A549 (cell line): ENCODE results near the gene CYP2D6.
A peak's percentile ranks its signal among the peaks of the same experiment; 100 is the strongest.

Source experiments
- CBX2 ChIP-seq: fragments of 200-600 bp; sonication (generic); IDR thresholded peaks from 2 replicates; pipeline ENCODE4 v1.6.1; 2016; ENCODE audit warnings: low read depth, mild to moderate bottlenecking, borderline replicate concordance
- CTCF ChIP-seq: fragments of >200 bp; sonication (Bioruptor Twin); formaldehyde crosslinking; IDR thresholded peaks from 3 replicates; pipeline ENCODE4 v1.5.1; 2016
- EHMT2 ChIP-seq: fragments of 200-600 bp; sonication (generic); IDR thresholded peaks from 2 replicates; pipeline ENCODE4 v1.6.1; 2016; ENCODE audit warnings: antibody characterized with exemption, low read depth, mild to moderate bottlenecking, moderate library complexity
- ESRRA ChIP-seq: fragments of 150-350 bp; IDR thresholded peaks from 2 replicates; pipeline ENCODE4 v1.6.1; 2014; ENCODE audit warnings: mild to moderate bottlenecking, low read length, borderline replicate concordance
- HOXB5 ChIP-seq: fragments of 250-450 bp; sonication (Bioruptor Pico); IDR thresholded peaks from 2 replicates; pipeline ENCODE4 v1.5.0; 2020; ENCODE audit warnings: mild to moderate bottlenecking, moderate library complexity
- JUNB ChIP-seq: fragments of >200 bp; sonication (Bioruptor Twin); formaldehyde crosslinking; IDR thresholded peaks from 2 replicates; pipeline ENCODE4 v1.6.1; 2016
- KDM5A ChIP-seq: fragments of 200-600 bp; sonication (generic); IDR thresholded peaks from 2 replicates; pipeline ENCODE4 v1.6.1; 2016; ENCODE audit warnings: antibody characterized with exemption, mild to moderate bottlenecking
- MAZ ChIP-seq: fragments of 150-350 bp; IDR thresholded peaks from 2 replicates; pipeline ENCODE4 v1.6.1; 2014; ENCODE audit warnings: antibody characterized with exemption, low read depth, low read length, borderline replicate concordance
- RFX5 ChIP-seq: fragments of 450-650 bp; IDR thresholded peaks from 2 replicates; pipeline ENCODE4 v1.7.1; 2014; ENCODE audit warnings: antibody characterized with exemption, mild to moderate bottlenecking, moderate library complexity
- SMC3 ChIP-seq: fragments of >200 bp; sonication (Bioruptor Twin); formaldehyde crosslinking; IDR thresholded peaks from 3 replicates; pipeline ENCODE4 v1.6.1; 2018; ENCODE audit warnings: inconsistent platforms
- TF ChIP-seq, protein P1 (sequence below): IDR thresholded peaks from 2 replicates; pipeline ENCODE4 v1.6.1; 2012
- TF ChIP-seq, protein P2 (sequence below): IDR thresholded peaks from 2 replicates; pipeline ENCODE4 v1.6.1; 2012; ENCODE audit warnings: low read depth, borderline replicate concordance

GRCh38 chr22:42114721-42115120 lies 15.9 kb downstream of the CYP2D6 start:
- peak; percentile 12; the same call in 1 of the 3 replicates for TF ChIP-seq CTCF
- TF ChIP-seq, protein P1, sequence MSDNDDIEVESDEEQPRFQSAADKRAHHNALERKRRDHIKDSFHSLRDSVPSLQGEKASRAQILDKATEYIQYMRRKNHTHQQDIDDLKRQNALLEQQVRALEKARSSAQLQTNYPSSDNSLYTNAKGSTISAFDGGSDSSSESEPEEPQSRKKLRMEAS = no peak
- TF ChIP-seq SMC3 = no peak
- TF ChIP-seq, protein P2, sequence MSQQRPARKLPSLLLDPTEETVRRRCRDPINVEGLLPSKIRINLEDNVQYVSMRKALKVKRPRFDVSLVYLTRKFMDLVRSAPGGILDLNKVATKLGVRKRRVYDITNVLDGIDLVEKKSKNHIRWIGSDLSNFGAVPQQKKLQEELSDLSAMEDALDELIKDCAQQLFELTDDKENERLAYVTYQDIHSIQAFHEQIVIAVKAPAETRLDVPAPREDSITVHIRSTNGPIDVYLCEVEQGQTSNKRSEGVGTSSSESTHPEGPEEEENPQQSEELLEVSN = no peak
- no peak for TF ChIP-seq RFX5
- no peak for TF ChIP-seq MAZ
- no peak for TF ChIP-seq HOXB5
- TF ChIP-seq CBX2 = no peak
- TF ChIP-seq ESRRA = no peak
- no peak for TF ChIP-seq EHMT2
- no peak for TF ChIP-seq KDM5A
- TF ChIP-seq JUNB = no peak
